Fibroblast of the aortic adventitia (primary cell): Measurements from ENCODE around the gene IGFALS. TPM values are rescaled to one million over a fixed set of nuclear protein-coding genes. Genes with fewer than 3 reads are reported as not detected.

Source experiments
- DNase-seq: peaks from one replicate; pipeline ENCODE4 v3.0.0-alpha.2; 2010; ENCODE audit warnings: low read depth
- H3K4me3 ChIP-seq: 2 replicates; pipeline ENCODE4 v1.5.1; 2011; ENCODE audit warnings: low read depth, mild to moderate bottlenecking, control low read depth, low read length, moderate library complexity
- CTCF ChIP-seq: IDR thresholded peaks from 2 replicates; pipeline ENCODE4 v1.5.1; 2011; ENCODE audit warnings: mild to moderate bottlenecking, low read length, control low read depth, inconsistent platforms; ENCODE audit not compliant: insufficient read depth
- total RNA-seq: library from RNA; depleted of rRNA; stranded (reverse); fragments of >200 nt; gene quantifications from 2 replicates; pipeline ENCODE4 v1.2.3, GENCODE V29; 2012; ENCODE audit warnings: low replicate concordance

IGFALS gene
- total RNA-seq, 1 donor: 0.27 TPM

- H3K4me3 ChIP-seq: no peak overlapping the region
- TF ChIP-seq CTCF: no peak
- no peak for DNase-seq
Observed at GRCh38 chr16:1768767-1769401, 24.6 kb downstream of the IGFALS start.

GRCh38 chr16:1768061-1768766 lies 25.3 kb downstream of the IGFALS start:
- H3K4me3 ChIP-seq: no peak overlapping the region
- no peak for DNase-seq
- no peak for TF ChIP-seq CTCF

GRCh38 chr16:1767116-1767994 lies 26.1 kb downstream of the IGFALS start:
- TF ChIP-seq CTCF: no peak
- H3K4me3 ChIP-seq: no peak overlapping the region
- DNase-seq: no peak

- no peak for DNase-seq
- H3K4me3 ChIP-seq: no peak overlapping the region
- no peak for TF ChIP-seq CTCF
Observed at GRCh38 chr16:1766701-1767100, 26.8 kb downstream of the IGFALS start.

- TF ChIP-seq CTCF: no peak
- no peak overlapping the region for H3K4me3 ChIP-seq
- DNase-seq: no peak
Observed at GRCh38 chr16:1766231-1766630, 27.3 kb downstream of the IGFALS start.

GRCh38 chr16:1765826-1766225 lies 27.7 kb downstream of the IGFALS start:
- no peak overlapping the region for H3K4me3 ChIP-seq
- DNase-seq: no peak
- TF ChIP-seq CTCF: no peak
